K562 (cell line): Measurements from ENCODE around the gene TUBB1. TPM values are rescaled to one million over a fixed set of nuclear protein-coding genes. Genes with fewer than 3 reads are reported as not detected.

ENCODE experiments used
- FIP1L1 ChIP-seq: fragments of 200-400 bp; formaldehyde crosslinking; IDR thresholded peaks from 2 replicates; pipeline ENCODE4 v1.6.1; 2018; ENCODE audit warnings: mild to moderate bottlenecking, low read depth, low read length; ENCODE audit not compliant: poor library complexity, severe bottlenecking
- FOXK1 ChIP-seq: sonication (generic); formaldehyde crosslinking; IDR thresholded peaks from 2 replicates; pipeline ENCODE4 v1.8.0; 2022; ENCODE audit warnings: missing genetic modification reagents, mild to moderate bottlenecking, borderline replicate concordance
- HDGF ChIP-seq: fragments of 450-650 bp; IDR thresholded peaks from 2 replicates; pipeline ENCODE4 v1.6.1; 2016
- KLF13 ChIP-seq: fragments of 450-650 bp; IDR thresholded peaks from 2 replicates; pipeline ENCODE4 v1.6.1; 2016; ENCODE audit warnings: missing genetic modification characterization, low read depth, mild to moderate bottlenecking, missing compliant biosample characterization, moderate library complexity, borderline replicate concordance
- L3MBTL2 ChIP-seq: fragments of 450-650 bp; IDR thresholded peaks from 2 replicates; pipeline ENCODE4 v1.6.1; 2016; ENCODE audit warnings: mild to moderate bottlenecking, moderate library complexity
- LCOR ChIP-seq: sonication (generic); formaldehyde crosslinking; IDR thresholded peaks from 2 replicates; pipeline ENCODE4 v1.8.0; 2022; ENCODE audit warnings: mild to moderate bottlenecking, missing genetic modification reagents
- NR2C1 ChIP-seq, 2 experiments: fragments of 450-650 bp; IDR thresholded peaks; 2 replicates each; pipeline ENCODE4 v1.6.1; 2017; ENCODE audit warnings: mild to moderate bottlenecking in 2 of 2, antibody characterized with exemption in 1 of 2, inconsistent platforms in 1 of 2, missing compliant biosample characterization in 1 of 2, missing genetic modification characterization in 1 of 2
- SAFB ChIP-seq: fragments of 200-400 bp; formaldehyde crosslinking; IDR thresholded peaks from 2 replicates; pipeline ENCODE4 v1.6.1; 2017; ENCODE audit warnings: low read depth, low read length, borderline replicate concordance
- SIN3A ChIP-seq, 2 experiments: fragments of 150-350 bp in 1 of 2; IDR thresholded peaks; 2 replicates each; pipeline ENCODE4 v1.6.1; 2011 to 2016; ENCODE audit warnings: borderline replicate concordance in 2 of 2, low read depth in 2 of 2, low read length in 2 of 2, mild to moderate bottlenecking in 2 of 2, moderate library complexity in 2 of 2; ENCODE audit not compliant: control insufficient read depth in 1 of 2
- ZNF134 ChIP-seq: fragments of 250-450 bp; sonication (Bioruptor Pico); conservative IDR thresholded peaks from 2 replicates; pipeline ENCODE4 v1.4.0; 2020
- ZNF263 ChIP-seq: sonication (generic); formaldehyde crosslinking; IDR thresholded peaks from 2 replicates; pipeline ENCODE4 v1.8.0; 2022; ENCODE audit warnings: mild to moderate bottlenecking, missing genetic modification reagents, borderline replicate concordance
- ZNF445 ChIP-seq: fragments of 250-450 bp; sonication (Bioruptor Pico); IDR thresholded peaks from 2 replicates; pipeline ENCODE4 v1.4.0; 2020; ENCODE audit warnings: low read depth, mild to moderate bottlenecking, moderate library complexity
- polyA plus RNA-seq, 8 experiments: library from polyadenylated mRNA; depleted of rRNA in 4 of 8; stranded (reverse) in 5 of 8; unstranded in 3 of 8; fragments of >200 nt; fragmentation: Nextera tagmentation in 2 of 8; fragmentation: Illumina TruSeq in 1 of 8; extraction: Ambion mirVana in 2 of 8; extraction: Trizol in 1 of 8; gene quantifications; 2 replicates each; pipeline versions ENCODE4 v1.2.1 to v1.2.3, GENCODE V29; 2011 to 2014; ENCODE audit warnings: inconsistent platforms in 1 of 8, missing spikeins in 1 of 8
- total RNA-seq, 7 experiments: library from RNA; depleted of rRNA in 6 of 7; stranded (reverse); fragments of >200 nt in 6 of 7; fragmentation: Illumina TruSeq in 2 of 7; extraction: Trizol in 2 of 7; gene quantifications; 2 replicates each; pipeline versions ENCODE4 v1.2.1 to v1.2.3, GENCODE V29; 2011 to 2021; ENCODE audit warnings: low replicate concordance in 1 of 7
- TF ChIP-seq, protein P1 (sequence below): fragments of 450-650 bp; formaldehyde crosslinking; IDR thresholded peaks from 2 replicates; pipeline ENCODE4 v1.4.0; 2022; ENCODE audit warnings: missing genetic modification characterization
- TF ChIP-seq, protein P2 (sequence below): fragments of 250-450 bp; sonication (Bioruptor Pico); IDR thresholded peaks from 2 replicates; pipeline ENCODE4 v1.9.0; 2021; ENCODE audit warnings: mild to moderate bottlenecking
- TF ChIP-seq, protein P3 (sequence below): fragments of 450-650 bp; IDR thresholded peaks from 2 replicates; pipeline ENCODE4 v1.6.1; 2016; ENCODE audit warnings: borderline replicate concordance
- TF ChIP-seq, protein P4 (sequence below): fragments of 250-450 bp; sonication (Bioruptor Pico); IDR thresholded peaks from 2 replicates; pipeline ENCODE4 v1.8.0; 2021; ENCODE audit warnings: moderate library complexity, mild to moderate bottlenecking, inconsistent platforms
- TF ChIP-seq, protein P5 (sequence below), 3 experiments: fragments of 200-800 bp in 1 of 3; sonication (Bioruptor generic) in 1 of 3; sonication (generic) in 1 of 3; formaldehyde crosslinking in 1 of 3; IDR thresholded peaks; 2 replicates each; pipeline versions ENCODE4 v1.6.1 to v1.8.0; 2016 to 2022; ENCODE audit warnings: mild to moderate bottlenecking in 2 of 3, missing compliant biosample characterization in 2 of 3, missing genetic modification characterization in 2 of 3, missing genetic modification reagents in 1 of 3
- TF ChIP-seq, protein P6 (sequence below): fragments of 450-650 bp; formaldehyde crosslinking; IDR thresholded peaks from 2 replicates; pipeline ENCODE4 v1.4.0; 2022; ENCODE audit warnings: missing genetic modification characterization

TUBB1 gene
- total and polyA plus RNA-seq, 9 of the 15 experiments (the other 6 are each of a cell fraction or from before 2014, with no cell fraction given), result 1.5 to 3.9 (median 2.4) TPM

DNA sequence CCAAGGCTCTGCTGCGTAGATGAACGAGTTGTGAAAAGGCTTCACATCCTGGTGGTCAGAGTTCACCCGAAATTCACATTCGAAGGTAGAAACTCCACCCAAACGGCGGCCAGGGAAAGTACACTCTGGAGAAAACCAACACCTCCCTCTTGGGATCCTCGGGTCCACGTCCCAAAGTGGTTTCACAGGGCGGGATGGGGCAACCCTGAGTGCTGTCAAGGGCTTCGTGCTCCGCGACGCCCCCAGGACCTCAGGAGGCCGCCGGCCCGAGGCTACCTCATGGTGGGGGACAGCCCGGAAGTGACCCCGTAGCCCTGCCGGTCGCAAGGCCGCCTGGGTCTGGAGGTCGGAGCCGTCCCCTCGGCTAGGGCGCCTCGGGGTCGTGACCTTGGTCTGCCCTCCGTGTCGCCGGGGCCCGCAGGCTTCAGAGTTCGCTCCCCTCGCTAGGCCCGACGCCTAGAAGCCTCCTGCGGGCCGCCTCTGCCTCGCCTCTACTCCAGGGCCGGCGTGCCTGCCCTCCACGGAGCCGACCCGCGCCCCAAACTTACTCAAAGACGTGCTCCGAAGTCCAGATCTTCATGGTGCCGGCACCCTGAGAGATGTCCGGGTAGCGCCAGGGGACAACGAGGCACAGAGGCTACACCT lies 23.0 kb downstream of the TUBB1 start, which contains the start of gene PRELID3B (continued):
- TF ChIP-seq KLF13 (tag) (no peak), HDGF (no peak), NR2C1 (IDR thresholded peaks at IDR 0.05) (peak; percentile 71), NR2C1 (tag; IDR thresholded peaks at IDR 0.05) (peak; percentile 75; the same call in 1 of the 2 replicates), ZNF263 (CRISPR knock-in tag) (0 out of 2 replicates have a peak, but pooled peaks have one; percentile 45), FOXK1 (CRISPR knock-in tag) (peak; percentile 95), SIN3A (IDR thresholded peaks at IDR 0.05; ENCODE audit: borderline replicate concordance in 2 of 2, control insufficient read depth in 1 of 2, low read depth in 2 of 2, low read length in 2 of 2) (peak in 1 of 2 experiments; percentile 71; a peak in 2 of 4 replicates), ZNF445 (CRISPR knock-in tag) (no peak), ZNF134 (no peak), SAFB (no peak), L3MBTL2 (peak; percentile 92), FIP1L1 (peak; percentile 79), LCOR (peak; percentile 12; the same call in 1 of the 2 replicates)
- TF ChIP-seq, protein P1, sequence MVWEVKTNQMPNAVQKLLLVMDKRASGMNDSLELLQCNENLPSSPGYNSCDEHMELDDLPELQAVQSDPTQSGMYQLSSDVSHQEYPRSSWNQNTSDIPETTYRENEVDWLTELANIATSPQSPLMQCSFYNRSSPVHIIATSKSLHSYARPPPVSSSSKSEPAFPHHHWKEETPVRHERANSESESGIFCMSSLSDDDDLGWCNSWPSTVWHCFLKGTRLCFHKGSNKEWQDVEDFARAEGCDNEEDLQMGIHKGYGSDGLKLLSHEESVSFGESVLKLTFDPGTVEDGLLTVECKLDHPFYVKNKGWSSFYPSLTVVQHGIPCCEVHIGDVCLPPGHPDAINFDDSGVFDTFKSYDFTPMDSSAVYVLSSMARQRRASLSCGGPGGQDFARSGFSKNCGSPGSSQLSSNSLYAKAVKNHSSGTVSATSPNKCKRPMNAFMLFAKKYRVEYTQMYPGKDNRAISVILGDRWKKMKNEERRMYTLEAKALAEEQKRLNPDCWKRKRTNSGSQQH (CRISPR knock-in tag), result 0 out of 2 replicates have a peak, but pooled peaks have one; percentile 41
- TF ChIP-seq, protein P2, sequence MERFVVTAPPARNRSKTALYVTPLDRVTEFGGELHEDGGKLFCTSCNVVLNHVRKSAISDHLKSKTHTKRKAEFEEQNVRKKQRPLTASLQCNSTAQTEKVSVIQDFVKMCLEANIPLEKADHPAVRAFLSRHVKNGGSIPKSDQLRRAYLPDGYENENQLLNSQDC (CRISPR knock-in tag), result no peak
- TF ChIP-seq, protein P3, sequence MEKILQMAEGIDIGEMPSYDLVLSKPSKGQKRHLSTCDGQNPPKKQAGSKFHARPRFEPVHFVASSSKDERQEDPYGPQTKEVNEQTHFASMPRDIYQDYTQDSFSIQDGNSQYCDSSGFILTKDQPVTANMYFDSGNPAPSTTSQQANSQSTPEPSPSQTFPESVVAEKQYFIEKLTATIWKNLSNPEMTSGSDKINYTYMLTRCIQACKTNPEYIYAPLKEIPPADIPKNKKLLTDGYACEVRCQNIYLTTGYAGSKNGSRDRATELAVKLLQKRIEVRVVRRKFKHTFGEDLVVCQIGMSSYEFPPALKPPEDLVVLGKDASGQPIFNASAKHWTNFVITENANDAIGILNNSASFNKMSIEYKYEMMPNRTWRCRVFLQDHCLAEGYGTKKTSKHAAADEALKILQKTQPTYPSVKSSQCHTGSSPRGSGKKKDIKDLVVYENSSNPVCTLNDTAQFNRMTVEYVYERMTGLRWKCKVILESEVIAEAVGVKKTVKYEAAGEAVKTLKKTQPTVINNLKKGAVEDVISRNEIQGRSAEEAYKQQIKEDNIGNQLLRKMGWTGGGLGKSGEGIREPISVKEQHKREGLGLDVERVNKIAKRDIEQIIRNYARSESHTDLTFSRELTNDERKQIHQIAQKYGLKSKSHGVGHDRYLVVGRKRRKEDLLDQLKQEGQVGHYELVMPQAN, result peak; percentile 40; the same call in 1 of the 2 replicates
- TF ChIP-seq, protein P4, sequence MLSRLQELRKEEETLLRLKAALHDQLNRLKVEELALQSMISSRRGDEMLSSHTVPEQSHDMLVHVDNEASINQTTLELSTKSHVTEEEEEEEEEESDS (CRISPR knock-in tag), result no peak
- TF ChIP-seq, protein P5, sequence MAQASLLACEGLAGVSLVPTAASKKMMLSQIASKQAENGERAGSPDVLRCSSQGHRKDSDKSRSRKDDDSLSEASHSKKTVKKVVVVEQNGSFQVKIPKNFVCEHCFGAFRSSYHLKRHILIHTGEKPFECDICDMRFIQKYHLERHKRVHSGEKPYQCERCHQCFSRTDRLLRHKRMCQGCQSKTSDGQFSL (CRISPR knock-in tag; IDR thresholded peaks at IDR 0.05), result 0 out of 2 replicates have a peak, but pooled peaks have one; percentile 13
- TF ChIP-seq, protein P5 (tag; IDR thresholded peaks at IDR 0.05), result no peak
- TF ChIP-seq, protein P6, sequence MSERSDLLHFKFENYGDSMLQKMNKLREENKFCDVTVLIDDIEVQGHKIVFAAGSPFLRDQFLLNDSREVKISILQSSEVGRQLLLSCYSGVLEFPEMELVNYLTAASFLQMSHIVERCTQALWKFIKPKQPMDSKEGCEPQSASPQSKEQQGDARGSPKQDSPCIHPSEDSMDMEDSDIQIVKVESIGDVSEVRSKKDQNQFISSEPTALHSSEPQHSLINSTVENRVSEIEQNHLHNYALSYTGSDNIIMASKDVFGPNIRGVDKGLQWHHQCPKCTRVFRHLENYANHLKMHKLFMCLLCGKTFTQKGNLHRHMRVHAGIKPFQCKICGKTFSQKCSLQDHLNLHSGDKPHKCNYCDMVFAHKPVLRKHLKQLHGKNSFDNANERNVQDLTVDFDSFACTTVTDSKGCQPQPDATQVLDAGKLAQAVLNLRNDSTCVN (CRISPR knock-in tag), result no peak
